Lung (tissue), 12 donors: ENCODE data around the gene CLTA. TPM values are rescaled to one million over a fixed set of nuclear protein-coding genes. Genes with fewer than 3 reads are reported as not detected.

Experiments
- ATAC-seq: fragments of 200-7000 bp; cut with Tn5 transposase; one replicate; pipeline ENCODE4 v1.9.1; 2020; ENCODE audit warnings: moderate number of reproducible peaks; ENCODE audit not compliant: insufficient read depth, low FRiP score
- DNase-seq, 3 donors: peaks; one replicate each; pipeline ENCODE4 v3.0.0-alpha.2; 2013 to 2017
- H3K27ac ChIP-seq, 2 donors: one replicate each; pipeline ENCODE4 v1.5.1; 2013; ENCODE audit warnings: mild to moderate bottlenecking in 2 of 2, moderate library complexity in 2 of 2, control low read depth in 1 of 2, inconsistent platforms in 1 of 2, low read depth in 1 of 2, low read length in 1 of 2
- H3K27me3 ChIP-seq, 3 donors: one replicate each; pipeline ENCODE4 v1.5.1; 2013; ENCODE audit warnings: low read length in 2 of 3; ENCODE audit not compliant: control insufficient read depth in 3 of 3, insufficient read depth in 3 of 3
- H3K36me3 ChIP-seq, 4 donors: one replicate each; pipeline ENCODE4 v1.5.1; 2013; ENCODE audit warnings: low read length in 4 of 4, mild to moderate bottlenecking in 1 of 4, moderate library complexity in 1 of 4; ENCODE audit not compliant: control insufficient read depth in 4 of 4, insufficient read depth in 4 of 4
- H3K4me1 ChIP-seq, 5 donors: one replicate each; pipeline ENCODE4 v1.5.1; 2013; ENCODE audit warnings: low read length in 5 of 5, mild to moderate bottlenecking in 2 of 5, moderate library complexity in 1 of 5; ENCODE audit not compliant: control insufficient read depth in 5 of 5, insufficient read depth in 5 of 5
- H3K4me3 ChIP-seq: one replicate; pipeline ENCODE4 v1.5.1; 2013; ENCODE audit warnings: mild to moderate bottlenecking, control low read depth, moderate library complexity
- H3K9ac ChIP-seq, 2 donors: one replicate each; pipeline ENCODE4 v1.5.1; 2013; ENCODE audit warnings: low read length in 2 of 2, control low read depth in 1 of 2; ENCODE audit not compliant: insufficient read depth in 1 of 2
- H3K9me3 ChIP-seq, 4 donors: one replicate each; pipeline ENCODE4 v1.5.1; 2013; ENCODE audit warnings: low read length in 3 of 4, mild to moderate bottlenecking in 1 of 4, moderate library complexity in 1 of 4; ENCODE audit not compliant: control insufficient read depth in 4 of 4, insufficient read depth in 3 of 4
- WGBS, 2 donors: extraction: QIAGEN DNeasy Blood & Tissue Kit; methylation state at CpG; one replicate each; pipeline ENCODE4 v1.1.7; 2013; 5-methylcytosine and 5-hydroxymethylcytosine counted together
- polyA plus RNA-seq, 2 donors: library from polyadenylated mRNA; stranded (reverse); fragments of 200-250 nt; gene quantifications; one replicate each; pipeline ENCODE4 v1.2.1, GENCODE V29; 2013
- total RNA-seq, 2 donors: library from RNA; depleted of rRNA in 1 of 2; stranded (reverse); fragments of >200 nt in 1 of 2; gene quantifications; one replicate each; pipeline ENCODE4 v1.2.1, GENCODE V29; 2014 to 2021
- TF ChIP-seq, protein P1 (sequence below): IDR thresholded peaks from 2 replicates; pipeline ENCODE4 v1.5.1; 2012; ENCODE audit warnings: mild to moderate bottlenecking; ENCODE audit errors: control extremely low read depth, extremely low read depth
- donor health status: control.
- donor health status: control.
- donor health status: Bipolar disorder and iron deficiency.
- donor health status: healthy.
- donor health status: DM: yes; HTN: yes; CAD: no.

The CLTA gene
- total and polyA plus RNA-seq, 4 donors, result 143 to 269 (median 170) TPM

DNA sequence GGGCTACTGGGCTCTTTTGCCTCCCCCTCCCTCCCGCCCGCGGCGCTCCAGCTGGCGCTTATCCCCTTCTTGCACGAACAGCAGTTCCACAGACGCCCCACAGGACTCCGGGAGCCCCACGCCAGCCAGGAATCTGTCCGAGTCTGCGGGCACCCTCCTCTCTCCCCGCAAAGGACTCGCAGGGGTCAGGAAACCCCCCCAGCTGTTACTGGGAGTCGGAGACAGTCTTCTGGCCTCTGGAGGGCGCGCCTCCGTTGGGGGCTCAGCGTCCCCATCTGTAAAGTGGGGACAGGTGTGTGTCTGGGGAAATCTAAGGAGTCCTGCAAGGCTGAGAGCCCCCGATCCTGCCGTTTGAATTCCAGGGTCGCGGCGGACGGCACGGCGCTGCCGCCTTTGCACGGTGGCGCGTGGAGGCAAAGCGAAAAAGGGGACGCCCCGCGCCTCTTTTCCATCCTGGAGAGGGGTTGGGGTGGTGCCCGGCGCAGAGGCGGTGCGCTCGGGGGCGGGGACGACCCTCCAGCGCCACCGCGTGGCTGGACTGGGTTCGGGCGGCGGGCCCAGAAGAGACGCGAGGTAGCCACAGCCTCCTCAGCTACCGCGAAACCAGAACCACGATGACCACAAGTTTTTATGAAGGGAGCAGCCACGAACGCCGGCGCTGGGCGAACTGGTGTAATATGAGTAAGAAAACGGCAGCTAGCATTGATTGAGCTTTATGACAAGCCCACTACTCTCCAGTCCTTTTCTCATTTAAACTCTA, 24.4 kb upstream of the CLTA start:
- H3K36me3 ChIP-seq, result peaks cover 0 to 2% (median 0%) of the 10 kb centered on the region in 4 donors
- 6 to 9% methylated on average over 39 to 58 of the region's 58 CpGs for WGBS, 2 donors
- no peaks in the 10 kb centered on the region for H3K27me3 ChIP-seq
- peak; percentile 93 for ATAC-seq
- no peaks in the 10 kb centered on the region for H3K9me3 ChIP-seq
- peak; percentile 79 to 84 (median 80) for DNase-seq
- TF ChIP-seq, protein P1, sequence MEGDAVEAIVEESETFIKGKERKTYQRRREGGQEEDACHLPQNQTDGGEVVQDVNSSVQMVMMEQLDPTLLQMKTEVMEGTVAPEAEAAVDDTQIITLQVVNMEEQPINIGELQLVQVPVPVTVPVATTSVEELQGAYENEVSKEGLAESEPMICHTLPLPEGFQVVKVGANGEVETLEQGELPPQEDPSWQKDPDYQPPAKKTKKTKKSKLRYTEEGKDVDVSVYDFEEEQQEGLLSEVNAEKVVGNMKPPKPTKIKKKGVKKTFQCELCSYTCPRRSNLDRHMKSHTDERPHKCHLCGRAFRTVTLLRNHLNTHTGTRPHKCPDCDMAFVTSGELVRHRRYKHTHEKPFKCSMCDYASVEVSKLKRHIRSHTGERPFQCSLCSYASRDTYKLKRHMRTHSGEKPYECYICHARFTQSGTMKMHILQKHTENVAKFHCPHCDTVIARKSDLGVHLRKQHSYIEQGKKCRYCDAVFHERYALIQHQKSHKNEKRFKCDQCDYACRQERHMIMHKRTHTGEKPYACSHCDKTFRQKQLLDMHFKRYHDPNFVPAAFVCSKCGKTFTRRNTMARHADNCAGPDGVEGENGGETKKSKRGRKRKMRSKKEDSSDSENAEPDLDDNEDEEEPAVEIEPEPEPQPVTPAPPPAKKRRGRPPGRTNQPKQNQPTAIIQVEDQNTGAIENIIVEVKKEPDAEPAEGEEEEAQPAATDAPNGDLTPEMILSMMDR, result peak; percentile 93
- peak overlapping the region in 1 of 2 donors; percentile 59 for H3K9ac ChIP-seq
- peaks cover 0 to 18% (median 9%) of the 10 kb centered on the region in 5 donors for H3K4me1 ChIP-seq
- peak overlapping the region; percentile 30 for H3K4me3 ChIP-seq
- H3K27ac ChIP-seq, result peak overlapping the region in 1 of 2 donors; percentile 41

DNA sequence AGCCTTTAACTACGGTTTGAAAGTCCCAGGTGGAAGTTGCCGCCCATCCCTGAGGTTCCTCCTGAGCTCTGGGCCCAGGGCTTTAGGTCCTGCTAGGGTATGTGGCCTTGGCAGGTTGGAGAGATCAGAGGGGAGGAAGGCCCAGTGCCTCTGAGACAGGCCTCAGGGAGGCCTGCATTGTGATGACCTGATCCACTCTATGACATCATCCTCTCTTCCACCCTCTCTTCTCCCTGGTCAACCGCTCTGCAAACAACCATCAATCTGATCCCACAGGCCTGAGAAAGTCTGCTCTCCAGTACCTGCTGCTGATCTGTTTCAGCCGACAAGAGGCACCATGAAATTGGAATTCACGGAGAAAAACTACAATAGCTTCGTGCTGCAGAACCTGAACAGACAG, 21.6 kb upstream of the CLTA start, which contains the start of gene CCIN:
CCIN (plus strand) TSS at position 223 of the 400 bp plus-strand sequence; CDS start at position 338, 115 bp downstream.
- DNase-seq (no peak), ATAC-seq (no peak)
- Histone ChIP-seq H3K9me3 (no peaks in the 10 kb centered on the region), H3K4me1 (no peaks in the 10 kb centered on the region), H3K27me3 (no peaks in the 10 kb centered on the region), H3K4me3 (no peak within 1 kb of the TSS), H3K9ac (no peak within 1 kb of the TSS), H3K36me3 (no peaks in the 10 kb centered on the region), H3K27ac (no peak within 1 kb of the TSS)
- 88 to 90% methylated on average over 6 of the region's 6 CpGs for WGBS, 2 donors
- TF ChIP-seq, protein P1, result no peak

DNA sequence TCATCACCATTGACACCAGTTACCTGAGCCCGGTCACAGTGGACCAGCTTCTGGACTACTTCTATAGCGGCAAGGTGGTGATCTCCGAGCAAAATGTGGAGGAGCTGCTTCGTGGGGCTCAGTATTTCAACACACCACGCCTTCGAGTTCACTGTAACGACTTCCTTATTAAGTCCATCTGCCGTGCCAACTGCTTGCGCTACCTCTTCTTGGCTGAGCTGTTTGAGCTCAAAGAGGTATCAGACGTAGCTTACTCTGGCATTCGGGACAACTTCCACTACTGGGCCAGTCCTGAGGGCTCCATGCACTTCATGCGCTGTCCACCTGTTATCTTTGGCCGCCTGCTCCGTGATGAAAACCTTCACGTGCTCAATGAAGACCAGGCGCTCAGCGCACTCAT, 21.0 kb upstream of the CLTA start:
- no peaks in the 10 kb centered on the region for H3K27me3 ChIP-seq
- H3K36me3 ChIP-seq, result no peaks in the 10 kb centered on the region
- no peak overlapping the region for H3K9ac ChIP-seq
- 70 to 84% methylated on average over 17 of the region's 17 CpGs for WGBS, 2 donors
- H3K9me3 ChIP-seq, result no peaks in the 10 kb centered on the region
- H3K4me3 ChIP-seq, result no peak overlapping the region
- TF ChIP-seq, protein P1, result no peak
- no peaks in the 10 kb centered on the region for H3K4me1 ChIP-seq
- H3K27ac ChIP-seq, result no peak overlapping the region
- ATAC-seq (no peak), DNase-seq (no peak)

DNA sequence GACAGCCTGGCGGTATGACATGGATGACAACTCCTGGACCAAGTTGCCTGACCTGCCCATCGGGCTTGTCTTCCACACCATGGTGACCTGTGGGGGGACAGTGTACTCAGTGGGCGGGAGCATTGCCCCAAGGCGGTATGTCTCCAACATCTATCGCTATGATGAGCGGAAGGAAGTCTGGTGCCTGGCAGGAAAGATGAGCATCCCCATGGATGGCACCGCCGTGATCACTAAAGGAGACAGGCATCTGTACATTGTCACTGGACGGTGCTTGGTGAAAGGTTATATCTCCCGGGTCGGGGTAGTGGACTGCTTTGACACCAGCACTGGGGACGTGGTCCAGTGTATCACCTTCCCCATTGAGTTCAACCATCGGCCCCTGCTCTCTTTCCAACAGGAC, 20.2 kb upstream of the CLTA start:
- Histone ChIP-seq H3K9me3 (no peaks in the 10 kb centered on the region), H3K4me1 (no peaks in the 10 kb centered on the region), H3K36me3 (no peaks in the 10 kb centered on the region), H3K27me3 (no peaks in the 10 kb centered on the region), H3K4me3 (no peak overlapping the region), H3K27ac (no peak overlapping the region), H3K9ac (no peak overlapping the region)
- 95 to 98% methylated on average over 13 of the region's 13 CpGs for WGBS, 2 donors
- ATAC-seq (no peak), DNase-seq (no peak)
- TF ChIP-seq, protein P1, result no peak
